HG02884 (cell line): Measurements from ENCODE around the gene CCL28.
"Not testable (repeated sequence)": the region's sequence is repeated elsewhere in the genome, so short reads cannot be mapped to it uniquely, and the experiment has no call there.

Source experiments
- ATAC-seq: cut with Tn5 transposase; IDR thresholded peaks from one replicate; pipeline ENCODE4 v1.9.1; 2021; ENCODE audit warnings: mild to moderate bottlenecking, moderate library complexity; ENCODE audit not compliant: unreplicated experiment

CCL28 gene, protein sequence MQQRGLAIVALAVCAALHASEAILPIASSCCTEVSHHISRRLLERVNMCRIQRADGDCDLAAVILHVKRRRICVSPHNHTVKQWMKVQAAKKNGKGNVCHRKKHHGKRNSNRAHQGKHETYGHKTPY

DNA sequence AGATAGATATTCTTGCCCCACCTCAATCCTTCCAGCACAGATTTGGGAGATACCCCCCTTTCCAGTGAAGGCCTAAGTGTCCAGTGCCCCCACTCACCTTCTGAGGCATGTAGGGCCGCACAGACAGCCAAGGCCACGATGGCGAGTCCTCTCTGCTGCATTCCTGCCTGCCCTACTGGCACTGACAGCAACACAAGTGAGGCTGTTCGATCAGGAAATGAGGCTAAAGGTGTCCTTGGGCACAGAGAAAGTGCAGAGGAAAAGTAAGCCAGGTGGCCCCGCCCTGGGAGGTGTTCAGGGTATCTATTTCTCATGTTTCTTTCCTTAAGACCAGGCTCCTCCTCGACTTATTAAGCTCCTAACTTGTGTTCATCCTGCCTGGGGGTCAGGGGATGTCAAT lies at the start of gene CCL28:
Gene CCL28 (minus strand): TSS at position 236 of the 400 bp plus-strand sequence. CDS start 75 bp downstream, at position 161.
- ATAC-seq: no peak

GRCh38 chr5:43461066-43461465 lies 48.9 kb upstream of the CCL28 start:
- no peak for ATAC-seq

GRCh38 chr5:43456556-43456955 lies 44.4 kb upstream of the CCL28 start:
- ATAC-seq: no peak

DNA sequence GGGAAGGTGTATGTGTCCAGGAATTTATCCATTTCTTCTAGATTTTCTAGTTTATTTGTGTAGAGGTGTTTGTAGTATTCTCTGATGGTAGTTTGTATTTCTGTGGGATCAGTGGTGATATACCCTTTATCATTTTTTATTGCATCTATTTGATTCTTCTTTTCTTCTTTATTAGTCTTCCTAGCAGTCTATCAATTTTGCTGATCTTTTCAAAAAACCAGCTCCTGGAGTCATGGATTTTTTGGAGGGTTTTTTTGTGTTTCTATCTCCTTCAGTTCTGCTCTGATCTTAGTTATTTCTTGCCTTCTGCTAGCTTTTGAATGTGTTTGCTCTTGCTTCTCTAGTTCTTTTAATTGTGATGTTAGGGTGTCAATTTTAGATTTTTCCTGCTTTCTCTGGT lies 29.4 kb upstream of the CCL28 start:
- not testable (repeated sequence) for ATAC-seq

GRCh38 chr5:43437062-43437660 lies 25.0 kb upstream of the CCL28 start:
- no peak for ATAC-seq

- no peak for ATAC-seq
These were observed 21.2 kb upstream of the CCL28 start for GRCh38 chr5:43433382-43433781.

GRCh38 chr5:43432486-43433375 lies 20.5 kb upstream of the CCL28 start:
- ATAC-seq: no peak

GRCh38 chr5:43429706-43430105 lies 17.5 kb upstream of the CCL28 start:
- ATAC-seq: no peak

DNA sequence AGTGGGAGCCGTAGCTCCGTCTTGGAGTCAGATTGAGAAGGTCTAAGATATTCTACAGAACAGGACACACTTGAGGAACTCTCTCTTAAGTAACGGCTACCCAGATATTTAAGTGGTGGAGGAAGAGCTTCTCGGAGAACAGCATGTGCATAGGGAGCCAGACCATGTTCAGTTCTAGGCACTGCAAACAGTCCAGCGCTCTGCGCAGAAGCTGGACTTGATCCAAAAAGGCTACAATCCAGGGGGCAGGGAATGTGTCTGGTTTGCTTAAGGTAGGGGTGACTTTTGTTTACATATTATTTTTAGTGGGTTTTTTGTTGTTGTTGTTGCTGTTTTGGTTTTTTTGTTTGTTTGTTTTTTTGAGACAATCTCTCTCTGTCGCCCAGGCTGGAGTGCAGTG lies 16.8 kb upstream of the CCL28 start:
- ATAC-seq: no peak

GRCh38 chr5:43427306-43427705 lies 15.1 kb upstream of the CCL28 start:
- ATAC-seq: no peak

DNA sequence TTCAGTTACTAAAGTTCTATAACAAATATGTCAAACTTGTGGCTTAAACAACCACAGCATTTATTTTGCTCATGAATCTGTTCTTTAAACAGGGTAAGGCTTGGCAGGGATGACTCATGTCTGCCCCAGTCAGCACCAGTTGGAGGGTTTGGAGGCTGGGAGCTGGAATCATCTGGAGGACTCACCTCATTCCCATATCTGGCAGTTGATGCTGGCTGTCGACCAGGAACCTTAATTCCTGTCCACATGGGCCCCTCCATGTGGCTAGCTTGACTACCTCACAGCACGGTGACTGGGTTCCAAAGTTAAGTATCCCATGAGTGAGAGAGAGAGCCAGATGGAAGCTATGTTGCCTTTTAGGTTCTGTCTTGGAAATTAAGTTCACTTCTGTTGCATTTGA lies 13.8 kb upstream of the CCL28 start:
- no peak for ATAC-seq

DNA sequence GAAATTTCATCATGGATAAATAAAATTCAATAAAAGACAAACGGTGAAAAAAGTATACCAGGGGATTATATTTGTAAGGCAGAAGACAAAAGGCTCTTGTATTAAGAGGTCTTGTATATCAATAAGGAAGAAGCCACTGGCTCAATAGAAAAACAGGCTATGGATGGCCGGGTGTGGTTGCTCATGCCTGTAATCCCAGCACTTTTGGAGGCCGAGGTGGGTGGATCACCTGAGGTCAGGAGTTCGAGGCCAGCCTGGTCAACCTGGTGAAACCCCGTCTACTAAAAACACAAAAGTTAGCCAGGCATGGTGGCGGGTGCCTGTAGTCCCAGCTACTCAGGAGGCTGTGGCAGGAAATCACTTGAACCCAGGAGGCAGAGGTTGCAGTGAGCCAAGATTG lies 10.9 kb upstream of the CCL28 start:
- ATAC-seq: not testable (repeated sequence)

GRCh38 chr5:43422143-43422542 lies 10.0 kb upstream of the CCL28 start:
- ATAC-seq: no peak

DNA sequence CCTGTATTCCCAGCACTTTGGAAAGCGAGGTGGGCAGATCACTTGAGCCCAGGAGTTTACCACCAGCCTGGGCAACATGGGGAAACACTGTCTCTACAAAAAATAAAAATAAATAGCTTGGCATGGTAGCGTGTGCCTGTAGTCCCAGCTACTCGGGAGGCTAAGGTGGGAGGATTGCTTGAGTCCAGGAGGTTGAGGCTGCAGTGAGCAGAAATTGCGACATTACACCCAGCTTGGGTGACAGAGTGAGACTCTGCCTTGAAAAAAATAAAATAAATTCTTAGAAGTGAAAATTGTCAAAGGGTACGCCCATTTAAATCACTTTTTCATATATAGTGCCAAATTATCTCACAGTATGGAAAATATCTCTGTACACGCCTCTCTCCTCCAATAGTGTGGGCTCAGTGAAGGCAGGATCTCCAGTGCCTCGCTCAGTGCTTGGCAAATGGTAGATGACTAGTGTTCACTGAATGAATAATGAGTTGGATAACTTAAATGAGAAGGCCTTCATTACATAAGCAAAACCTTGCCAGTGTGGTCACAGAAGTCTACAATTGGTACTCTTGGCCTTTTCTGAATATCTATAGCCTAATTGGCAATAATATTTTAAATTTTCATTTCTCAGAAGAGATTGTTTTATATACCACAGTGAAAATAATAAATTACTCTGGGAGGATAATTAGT lies 9.4 kb upstream of the CCL28 start:
- no peak for ATAC-seq

- no peak for ATAC-seq
These were observed 8.1 kb upstream of the CCL28 start for GRCh38 chr5:43420241-43420640.

DNA sequence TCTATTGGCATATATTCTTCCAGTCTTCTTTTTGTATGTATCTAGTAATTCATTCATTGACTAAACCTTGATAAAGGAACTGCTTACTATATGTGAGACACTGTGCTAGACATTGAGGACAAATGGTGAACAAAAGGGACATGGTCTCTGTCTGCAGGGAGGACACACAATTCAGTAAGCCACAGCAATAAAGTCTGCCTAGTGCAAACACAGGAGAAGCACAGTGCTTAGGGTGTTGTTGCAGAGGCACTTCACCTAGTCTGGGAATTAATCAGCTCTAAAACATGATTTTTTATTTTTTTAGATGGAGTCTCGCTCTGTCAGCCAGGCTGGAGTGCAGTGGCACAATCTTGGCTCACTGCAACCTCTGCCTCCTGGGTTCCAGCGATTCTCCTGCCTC lies 6.4 kb upstream of the CCL28 start:
- no peak for ATAC-seq

DNA sequence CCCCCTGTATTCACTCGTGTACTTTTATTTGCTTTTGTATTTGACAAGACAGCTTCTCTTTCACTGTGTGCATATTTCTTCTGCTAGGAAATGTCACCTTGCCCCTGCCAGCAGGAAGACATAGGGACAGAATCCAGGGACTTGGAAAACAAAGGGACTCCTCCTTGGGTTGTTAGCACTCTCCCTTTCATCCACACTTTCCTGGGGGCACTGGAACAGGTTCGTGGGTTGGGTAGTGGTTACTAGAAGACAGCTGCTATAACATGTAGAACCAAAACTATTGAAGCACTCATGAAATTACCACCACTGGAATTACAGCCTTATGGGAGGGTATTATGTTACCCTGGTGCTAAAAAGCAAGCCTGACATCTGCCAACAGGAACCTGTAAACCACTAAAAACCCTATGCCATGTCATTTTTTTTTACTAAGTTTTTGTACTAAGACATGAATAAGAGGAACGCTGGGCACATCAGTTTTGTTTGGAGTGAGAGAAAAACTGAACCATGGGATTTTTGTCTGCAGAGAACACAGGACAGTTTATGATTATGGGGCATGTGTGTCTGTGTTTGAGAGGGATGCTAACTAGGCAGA lies 4.7 kb upstream of the CCL28 start:
- no peak for ATAC-seq

DNA sequence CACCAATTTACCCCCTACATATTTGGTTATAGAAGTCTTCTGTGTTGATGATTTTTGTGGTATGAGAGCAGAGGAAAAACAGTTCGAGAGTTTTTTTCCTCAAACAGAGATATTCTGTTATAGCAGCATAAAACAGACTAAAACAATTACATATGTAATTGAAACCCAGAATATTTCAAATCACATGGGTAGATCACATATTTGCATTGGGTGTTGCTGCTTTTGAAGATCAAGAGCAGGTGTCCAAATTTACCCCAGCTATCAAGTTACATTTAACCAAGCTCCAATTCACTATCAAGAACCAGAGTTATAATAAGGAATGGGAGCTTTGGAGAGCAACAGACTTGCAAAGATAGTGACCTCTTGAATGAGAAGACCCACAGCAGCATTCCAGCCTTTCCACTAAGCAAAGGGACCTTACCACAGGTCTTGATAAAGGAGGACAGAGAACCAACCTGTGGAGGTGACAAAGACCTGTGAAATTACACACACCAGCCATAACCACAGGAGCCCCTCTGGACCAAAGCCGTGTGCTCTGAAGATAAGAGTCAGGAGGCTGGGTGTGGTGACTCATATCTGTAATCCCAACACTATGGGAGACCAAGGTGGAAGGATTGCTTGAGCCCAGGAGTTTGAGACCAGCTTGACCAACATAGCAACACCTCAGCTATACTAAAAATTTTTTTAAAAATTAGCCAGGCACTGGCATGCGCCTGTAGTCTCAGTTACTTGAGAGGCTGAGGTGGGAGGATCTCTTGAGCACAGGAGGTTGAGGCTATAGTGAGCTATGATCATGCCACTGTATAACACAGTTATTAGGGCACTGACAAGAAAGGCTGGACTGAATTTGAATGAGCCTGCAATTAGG lies 4.0 kb upstream of the CCL28 start:
- no peak for ATAC-seq

GRCh38 chr5:43413966-43414365 lies 1.8 kb upstream of the CCL28 start:
- no peak for ATAC-seq

DNA sequence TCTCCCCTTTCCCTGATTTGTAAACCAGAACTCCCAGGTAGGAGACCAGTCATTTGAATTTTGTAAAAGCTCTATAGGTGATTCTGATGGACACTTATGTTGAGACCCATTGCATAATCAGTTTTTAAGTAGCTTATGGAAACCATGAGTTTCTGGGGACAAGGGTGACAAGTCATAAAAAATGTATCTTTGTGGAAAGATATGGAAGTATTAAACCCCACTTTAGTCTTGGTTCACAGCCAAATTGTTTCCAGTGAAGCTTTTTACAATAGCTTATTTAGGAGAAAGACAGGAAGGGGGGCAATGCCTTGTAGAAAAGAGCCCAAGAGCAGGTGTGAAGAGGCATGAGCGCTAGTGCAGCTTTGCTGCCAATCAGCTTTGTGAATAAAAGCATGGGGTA lies 453 bp upstream of the CCL28 start:
- no peak for ATAC-seq
